ENCODE measurements around the gene CCL23. TPM values are rescaled to one million over a fixed set of nuclear protein-coding genes. Genes with fewer than 3 reads are reported as not detected.

Gene CCL23
- total RNA-seq, 1 experiment from 2014 or later: not detected

DNA sequence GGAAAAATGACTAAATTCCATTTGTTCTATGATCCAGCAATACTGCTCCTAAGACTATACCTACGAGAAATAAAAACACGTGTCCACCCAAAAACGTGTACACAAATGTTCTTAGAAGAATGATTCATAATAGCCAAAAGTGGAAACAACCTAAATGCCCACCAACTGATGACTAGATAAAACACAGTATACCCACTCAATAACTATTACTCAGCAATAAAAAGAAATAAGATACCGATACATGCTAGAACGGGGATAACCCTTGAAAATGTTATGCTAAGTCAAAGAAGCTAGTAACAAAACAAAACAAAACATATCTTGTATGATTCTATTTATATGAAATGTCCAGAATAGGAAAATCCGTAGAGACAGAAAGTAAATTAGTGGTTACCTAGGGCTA, 54.1 kb downstream of the CCL23 start:
- Histone ChIP-seq H4K91ac (ENCODE audit: insufficient read length, low read depth, low read length) (no peak overlapping the region), H3K9ac (ENCODE audit: extremely low read depth, insufficient read length, low read length) (no peak overlapping the region), H3T11ph (ENCODE audit: low read length) (no peak overlapping the region), H3K18ac (ENCODE audit: insufficient read length, low read depth, low read length) (no peak overlapping the region), H3K9me3 (ENCODE audit: control insufficient read depth, low read depth, low read length) (no peaks in the 10 kb centered on the region), H4K20me1 (ENCODE audit: control insufficient read depth, insufficient read depth, insufficient read length) (no peaks in the 10 kb centered on the region), H2AFZ (ENCODE audit: low read length) (no peak overlapping the region), H3K79me1 (ENCODE audit: insufficient read depth, low read depth, low read length, poor library complexity, severe bottlenecking) (no peaks in the 10 kb centered on the region), H3K14ac (ENCODE audit: insufficient read depth, low read length) (no peak overlapping the region), H2BK12ac (ENCODE audit: insufficient read length, low read depth, low read length) (no peak overlapping the region), H3K27ac (ENCODE audit: insufficient read length, low read depth, low read length) (no peak overlapping the region), H3K56ac (ENCODE audit: insufficient read length, low read depth, low read length) (no peak overlapping the region), H3K23me2 (ENCODE audit: insufficient read length, low read depth, low read length, poor library complexity, severe bottlenecking) (no peaks in the 10 kb centered on the region), H2BK20ac (ENCODE audit: low read depth, low read length, poor library complexity, severe bottlenecking) (no peak overlapping the region), H3K4me1 (ENCODE audit: insufficient read depth, low read length) (no peaks in the 10 kb centered on the region), H2BK120ac (ENCODE audit: low read depth, low read length, poor library complexity, severe bottlenecking) (no peak overlapping the region), H3K79me2 (ENCODE audit: insufficient read depth, low read length) (no peaks in the 10 kb centered on the region), H2BK5ac (ENCODE audit: insufficient read length, low read length) (no peak overlapping the region), H2BK15ac (ENCODE audit: low read depth, low read length) (no peak overlapping the region), H3K23ac (ENCODE audit: insufficient read length, low read depth, low read length) (no peak overlapping the region), H4K5ac (ENCODE audit: insufficient read length, low read depth, low read length) (no peak overlapping the region), H3K27me3 (ENCODE audit: insufficient read depth, low read length) (no peaks in the 10 kb centered on the region), H3K4ac (ENCODE audit: low read depth, low read length) (no peak overlapping the region), H2AK5ac (ENCODE audit: insufficient read length, low read length) (no peak overlapping the region), H3K4me2 (ENCODE audit: insufficient read depth, insufficient read length, low read length) (no peak overlapping the region), H4K8ac (replicated peaks; ENCODE audit: insufficient read length, low read depth, low read length) (no peak overlapping the region)
- Mint-ChIP-seq H3K4me3 (no peak overlapping the region), H3K27ac (no peak overlapping the region), H3K4me1 (no peaks in the 10 kb centered on the region), H3K9me3 (no peaks in the 10 kb centered on the region), H3K36me3 (ENCODE audit: insufficient read depth in 1 of 3, low read depth in 3 of 3) (no peaks in the 10 kb centered on the region), H3K27me3 (ENCODE audit: low read depth) (no peaks in the 10 kb centered on the region; the same call in 1 of the 2 replicates)
- TF ChIP-seq, protein P1, sequence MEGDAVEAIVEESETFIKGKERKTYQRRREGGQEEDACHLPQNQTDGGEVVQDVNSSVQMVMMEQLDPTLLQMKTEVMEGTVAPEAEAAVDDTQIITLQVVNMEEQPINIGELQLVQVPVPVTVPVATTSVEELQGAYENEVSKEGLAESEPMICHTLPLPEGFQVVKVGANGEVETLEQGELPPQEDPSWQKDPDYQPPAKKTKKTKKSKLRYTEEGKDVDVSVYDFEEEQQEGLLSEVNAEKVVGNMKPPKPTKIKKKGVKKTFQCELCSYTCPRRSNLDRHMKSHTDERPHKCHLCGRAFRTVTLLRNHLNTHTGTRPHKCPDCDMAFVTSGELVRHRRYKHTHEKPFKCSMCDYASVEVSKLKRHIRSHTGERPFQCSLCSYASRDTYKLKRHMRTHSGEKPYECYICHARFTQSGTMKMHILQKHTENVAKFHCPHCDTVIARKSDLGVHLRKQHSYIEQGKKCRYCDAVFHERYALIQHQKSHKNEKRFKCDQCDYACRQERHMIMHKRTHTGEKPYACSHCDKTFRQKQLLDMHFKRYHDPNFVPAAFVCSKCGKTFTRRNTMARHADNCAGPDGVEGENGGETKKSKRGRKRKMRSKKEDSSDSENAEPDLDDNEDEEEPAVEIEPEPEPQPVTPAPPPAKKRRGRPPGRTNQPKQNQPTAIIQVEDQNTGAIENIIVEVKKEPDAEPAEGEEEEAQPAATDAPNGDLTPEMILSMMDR (conservative IDR thresholded peaks at IDR 0.05): no peak
- WGBS (ENCODE audit: extremely low coverage, insufficient read length, low lambda C conversion rate): no CpG with 5 or more reads among the region's 6 CpGs
- no peak for DNase-seq

Other genes starting within 250 kb of the CCL23 start
- gene MMP28, start 222.3 kb downstream of the CCL23 start, total RNA-seq (2021): not detected in 2 replicates
- gene TAF15, start 208.5 kb downstream of the CCL23 start, total RNA-seq (2021): 290 and 304 TPM in 2 replicates
- not detected in 2 replicates for gene HEATR9, start 149.1 kb downstream of the CCL23 start, total RNA-seq (2021)
- not detected in 2 replicates for gene CCL5, start 137.6 kb downstream of the CCL23 start, total RNA-seq (2021)
- 9.0 and 9.8 TPM in 2 replicates for gene RDM1, start 87.2 kb downstream of the CCL23 start, total RNA-seq (2021)
- gene LYZL6, start 74.3 kb downstream of the CCL23 start, total RNA-seq (2021): not detected in 2 replicates
- not detected in 2 replicates for gene CCL16, start 36.5 kb downstream of the CCL23 start, total RNA-seq (2021)
- not detected in 2 replicates for gene CCL14, start 31.2 kb downstream of the CCL23 start, total RNA-seq (2021)
- not detected in 2 replicates for gene CCL15, start 16.4 kb downstream of the CCL23 start, total RNA-seq (2021)
- not detected in 2 replicates for gene CCL18, start 46.3 kb upstream of the CCL23 start, total RNA-seq (2021)
- not detected in 2 replicates for gene CCL3, start 72.2 kb upstream of the CCL23 start, total RNA-seq (2021)
- gene CCL4, start 85.9 kb upstream of the CCL23 start, total RNA-seq (2021): not detected in 2 replicates
- 5.5 and 8.8 TPM in 2 replicates for gene TBC1D3B, start 158.7 kb upstream of the CCL23 start, total RNA-seq (2021)
- 0.29 TPM in 1 of 2 replicates, not detected in the other for gene CCL3L1, start 178.8 kb upstream of the CCL23 start, total RNA-seq (2021)
- not detected in 2 replicates for gene CCL4L2, start 193.1 kb upstream of the CCL23 start, total RNA-seq (2021)
- 0.35 TPM in 1 of 2 replicates, not detected in the other for gene TBC1D3I, start 246.6 kb upstream of the CCL23 start, total RNA-seq (2021)